GM23248 (cell line): ENCODE results near the gene TMEM60. TPM values are rescaled to one million over a fixed set of nuclear protein-coding genes. Genes with fewer than 3 reads are reported as not detected.

ENCODE experiments used
- DNase-seq: peaks from one replicate; pipeline ENCODE4 v3.0.0-alpha.2; 2015
- H2AFZ ChIP-seq: fragments of 200-600 bp; sonication (generic); 2 replicates; pipeline ENCODE4 v1.6.1; 2016; ENCODE audit warnings: antibody characterized with exemption
- H3F3A ChIP-seq: fragments of 200-600 bp; sonication (generic); 2 replicates; pipeline ENCODE4 v1.6.1; 2016; ENCODE audit warnings: mild to moderate bottlenecking, antibody characterized with exemption, mixed run types; ENCODE audit not compliant: insufficient read depth
- H3K27ac ChIP-seq: fragments of 200-600 bp; sonication (generic); 2 replicates; pipeline ENCODE4 v1.5.1; 2016; ENCODE audit warnings: mild to moderate bottlenecking
- H3K27me3 ChIP-seq: fragments of 200-600 bp; sonication (generic); replicated peaks from 2 replicates; pipeline ENCODE4 v1.6.1; 2016; ENCODE audit warnings: mild to moderate bottlenecking; ENCODE audit not compliant: insufficient read depth
- H3K36me3 ChIP-seq: fragments of 200-600 bp; sonication (generic); 2 replicates; pipeline ENCODE4 v1.6.1; 2016; ENCODE audit warnings: low read depth, mild to moderate bottlenecking
- H3K4me1 ChIP-seq: fragments of 200-600 bp; sonication (generic); 2 replicates; pipeline ENCODE4 v1.6.1; 2016; ENCODE audit warnings: mild to moderate bottlenecking; ENCODE audit not compliant: insufficient read depth
- H3K4me2 ChIP-seq: fragments of 200-600 bp; sonication (generic); one replicate; pipeline ENCODE4 v1.6.1; 2016; ENCODE audit warnings: mild to moderate bottlenecking; ENCODE audit not compliant: unreplicated experiment
- H3K4me3 ChIP-seq: fragments of 200-600 bp; sonication (generic); 2 replicates; pipeline ENCODE4 v1.5.1; 2016; ENCODE audit warnings: mild to moderate bottlenecking
- H3K79me2 ChIP-seq: fragments of 200-600 bp; sonication (generic); 2 replicates; pipeline ENCODE4 v1.6.1; 2016; ENCODE audit warnings: mild to moderate bottlenecking; ENCODE audit not compliant: insufficient read depth
- H3K9ac ChIP-seq: fragments of 200-600 bp; sonication (generic); 2 replicates; pipeline ENCODE4 v1.6.1; 2016; ENCODE audit warnings: mild to moderate bottlenecking
- H3K9me2 ChIP-seq: fragments of 200-600 bp; sonication (generic); 2 replicates; pipeline ENCODE4 v1.6.1; 2016; ENCODE audit warnings: mixed run types, mild to moderate bottlenecking, moderate library complexity; ENCODE audit not compliant: insufficient read depth
- H3K9me3 ChIP-seq: fragments of 200-600 bp; sonication (generic); one replicate; pipeline ENCODE4 v1.6.1; 2017; ENCODE audit warnings: low read depth
- H4K20me1 ChIP-seq: fragments of 200-600 bp; sonication (generic); 2 replicates; pipeline ENCODE4 v1.6.0; 2016; ENCODE audit not compliant: insufficient read depth
- EZH2 ChIP-seq: fragments of 200-600 bp; sonication (generic); IDR thresholded peaks from 2 replicates; pipeline ENCODE4 v1.6.1; 2018; ENCODE audit warnings: antibody characterized with exemption, mild to moderate bottlenecking; ENCODE audit not compliant: insufficient read depth, poor library complexity, severe bottlenecking
- EZH2phosphoT487 ChIP-seq: fragments of 200-600 bp; sonication (generic); IDR thresholded peaks from 2 replicates; pipeline ENCODE4 v1.6.1; 2018; ENCODE audit warnings: antibody characterized with exemption, moderate library complexity, mild to moderate bottlenecking, low read depth; ENCODE audit not compliant: insufficient read depth
- WGBS, 2 experiments: methylation state at CpG; one replicate each; pipeline ENCODE4 v1.1.6; 2015 to 2017; ENCODE audit warnings: low lambda C conversion rate in 2 of 2, low coverage in 1 of 2; ENCODE audit errors: missing lambda C conversion rate in 2 of 2; 5-methylcytosine and 5-hydroxymethylcytosine counted together
- in situ Hi-C: fragments of 300-500 bp; cut with MboI; formaldehyde crosslinking; loops from 2 replicates; pipeline ENCODE4 v1.15.0; 2020
- polyA plus RNA-seq: library from polyadenylated mRNA; unstranded; fragments of >200 nt; fragmentation: Nextera tagmentation; extraction: Ambion mirVana; gene quantifications from 2 replicates; pipeline ENCODE4 v1.2.1, GENCODE V29; 2016
- total RNA-seq: library from RNA; depleted of rRNA; stranded (reverse); fragments of >200 nt; shearing (Covaris generic); gene quantifications from 2 replicates; pipeline ENCODE4 v1.2.3, GENCODE V29; 2014

The TMEM60 gene
- total and polyA plus RNA-seq, 2 experiments from 2014 or later, result 17.7 to 28.9 TPM

DNA sequence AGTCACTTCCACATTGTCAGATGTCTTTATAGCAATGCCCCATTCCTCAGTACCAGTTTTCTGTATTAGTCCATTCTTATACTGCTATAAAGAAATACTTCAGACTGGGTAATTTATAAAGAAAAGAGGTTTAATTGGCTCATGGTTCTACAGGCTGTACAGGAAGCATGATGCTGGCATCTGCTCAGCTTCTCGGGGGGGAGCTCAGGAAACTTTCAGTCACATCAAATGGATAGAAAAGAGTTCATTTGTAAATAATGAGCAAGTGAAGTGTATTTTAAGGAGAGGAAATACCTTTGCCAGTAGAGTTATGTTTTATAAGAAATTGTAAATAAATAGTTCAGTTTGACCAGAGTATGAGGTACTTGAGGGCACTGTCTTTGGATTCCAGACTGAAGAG lies 50.5 kb downstream of the TMEM60 start:
- no peak for TF ChIP-seq EZH2
- no peak for TF ChIP-seq EZH2phosphoT487
- no peaks in the 10 kb centered on the region for H3K9me2 ChIP-seq
- H3K9ac ChIP-seq, result no peak overlapping the region
- no peak overlapping the region for H3K27ac ChIP-seq
- H3K4me1 ChIP-seq, result no peaks in the 10 kb centered on the region
- peaks cover 62% of the 10 kb centered on the region for H3K79me2 ChIP-seq
- H2AFZ ChIP-seq, result no peak overlapping the region
- H3F3A ChIP-seq, result no peaks in the 10 kb centered on the region
- no peak overlapping the region for H3K4me2 ChIP-seq
- in situ Hi-C loops, result no loop called here
- no peak for DNase-seq
- no peaks in the 10 kb centered on the region for H3K27me3 ChIP-seq
- 0 out of 2 replicates have a peak, but pooled peaks cover 7% of the 10 kb centered on the region for H3K36me3 ChIP-seq
- no peaks in the 10 kb centered on the region for H4K20me1 ChIP-seq
- H3K9me3 ChIP-seq, result no peaks in the 10 kb centered on the region
- no peak overlapping the region for H3K4me3 ChIP-seq
- 93 to 100% methylated on average over 1 of the region's 1 CpG for WGBS, 2 experiments

DNA sequence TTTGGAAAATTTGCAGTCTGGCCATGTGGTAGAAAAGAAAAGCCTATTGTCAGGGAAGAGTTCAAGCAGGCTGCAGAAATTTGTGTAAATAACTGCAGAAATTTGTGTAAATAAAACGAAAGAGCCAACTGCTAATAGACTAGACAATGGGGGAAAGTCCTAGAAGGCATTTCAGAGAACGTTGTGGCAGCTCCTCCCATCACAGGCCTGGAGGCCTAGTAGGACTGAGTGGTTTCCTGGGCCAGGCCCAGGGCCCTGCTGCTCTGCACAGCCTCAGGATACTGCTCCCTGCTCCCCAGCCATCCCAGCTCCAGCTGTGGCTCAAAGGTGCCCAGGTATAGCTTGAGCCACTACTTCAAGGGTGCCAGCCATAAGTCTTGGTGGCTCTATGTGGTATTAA lies 51.1 kb downstream of the TMEM60 start:
- no peak overlapping the region for H2AFZ ChIP-seq
- no peaks in the 10 kb centered on the region for H3K27me3 ChIP-seq
- in situ Hi-C loops, result no loop called here
- no peak overlapping the region for H3K9ac ChIP-seq
- H3K4me3 ChIP-seq, result no peak overlapping the region
- no peaks in the 10 kb centered on the region for H3K9me2 ChIP-seq
- H3F3A ChIP-seq, result no peaks in the 10 kb centered on the region
- H3K79me2 ChIP-seq, result peaks cover 63% of the 10 kb centered on the region
- H4K20me1 ChIP-seq, result no peaks in the 10 kb centered on the region
- H3K9me3 ChIP-seq, result no peaks in the 10 kb centered on the region
- WGBS, 2 experiments, result 40 to 64% methylated on average over 2 of the region's 2 CpGs
- DNase-seq, result no peak
- H3K4me2 ChIP-seq, result no peak overlapping the region
- no peak overlapping the region for H3K27ac ChIP-seq
- H3K4me1 ChIP-seq, result no peaks in the 10 kb centered on the region
- 0 out of 2 replicates have a peak, but pooled peaks cover 7% of the 10 kb centered on the region for H3K36me3 ChIP-seq
- no peak for TF ChIP-seq EZH2
- no peak for TF ChIP-seq EZH2phosphoT487

DNA sequence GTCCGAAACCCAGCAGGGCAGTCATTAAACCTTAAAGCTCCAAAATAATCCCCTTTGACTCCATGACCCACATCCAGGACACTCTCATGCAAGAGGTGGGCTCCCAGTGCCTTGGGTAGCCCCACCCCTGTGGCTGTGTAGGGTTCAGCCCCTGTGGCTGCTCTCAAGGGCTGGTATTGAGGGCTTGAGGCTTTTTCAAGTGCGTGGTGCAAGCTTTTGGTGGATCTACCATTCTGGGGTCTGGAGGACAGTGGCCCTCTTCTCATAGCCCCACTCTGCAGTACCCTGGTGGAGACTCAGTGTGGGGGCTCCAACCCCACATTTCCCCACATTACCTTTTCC lies 51.4 kb downstream of the TMEM60 start:
- H3K4me1 ChIP-seq, result no peaks in the 10 kb centered on the region
- TF ChIP-seq EZH2phosphoT487 (no peak), EZH2 (no peak)
- 100% methylated on average over 2 of the region's 2 CpGs for WGBS, 2 experiments
- in situ Hi-C loops, result no loop called here
- H2AFZ ChIP-seq, result no peak overlapping the region
- no peak overlapping the region for H3K27ac ChIP-seq
- H3K9me3 ChIP-seq, result no peaks in the 10 kb centered on the region
- H3K4me2 ChIP-seq, result no peak overlapping the region
- H3K27me3 ChIP-seq, result no peaks in the 10 kb centered on the region
- 0 out of 2 replicates have a peak, but pooled peaks cover 6% of the 10 kb centered on the region for H3K36me3 ChIP-seq
- H4K20me1 ChIP-seq, result no peaks in the 10 kb centered on the region
- no peaks in the 10 kb centered on the region for H3K9me2 ChIP-seq
- no peaks in the 10 kb centered on the region for H3F3A ChIP-seq
- H3K4me3 ChIP-seq, result no peak overlapping the region
- H3K9ac ChIP-seq, result no peak overlapping the region
- no peak for DNase-seq
- H3K79me2 ChIP-seq, result peaks cover 62% of the 10 kb centered on the region

DNA sequence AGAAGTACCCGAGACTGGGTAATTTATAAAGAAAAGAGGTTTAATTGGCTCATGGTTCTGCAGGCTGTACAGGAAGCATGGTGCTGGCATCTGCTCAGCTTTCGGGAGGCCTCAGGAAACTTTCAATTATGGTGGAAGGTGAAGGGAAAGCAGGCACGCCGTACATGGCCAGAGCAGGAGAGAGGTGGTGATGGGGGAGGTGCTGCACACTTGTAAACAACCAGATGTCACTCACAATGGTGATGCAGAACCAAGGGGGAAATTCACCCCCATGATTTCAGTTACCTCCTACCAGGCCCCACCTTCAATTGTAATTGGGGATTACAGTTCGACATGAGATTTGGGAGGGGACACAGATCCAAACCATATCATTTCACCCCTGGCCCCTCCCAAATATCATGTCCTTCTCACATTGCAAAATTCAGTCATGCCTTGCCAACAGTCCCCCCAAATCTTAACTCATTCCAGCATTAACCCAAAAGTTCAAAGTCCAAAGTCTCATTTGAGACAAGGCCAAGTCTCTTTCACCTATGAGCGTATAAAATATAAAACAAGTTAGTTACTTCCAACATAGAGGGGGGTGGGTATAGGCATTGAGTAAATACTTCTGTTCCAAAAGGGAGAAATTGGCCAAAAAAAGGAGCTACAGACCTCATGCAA lies 51.9 kb downstream of the TMEM60 start:
- no peaks in the 10 kb centered on the region for H4K20me1 ChIP-seq
- WGBS, 2 experiments, result 97 to 98% methylated on average over 6 of the region's 6 CpGs
- H2AFZ ChIP-seq, result no peak overlapping the region
- no peaks in the 10 kb centered on the region for H3K27me3 ChIP-seq
- H3K9me2 ChIP-seq, result no peaks in the 10 kb centered on the region
- H3F3A ChIP-seq, result no peaks in the 10 kb centered on the region
- no peaks in the 10 kb centered on the region for H3K9me3 ChIP-seq
- no peak for DNase-seq
- no peak overlapping the region for H3K4me3 ChIP-seq
- H3K4me2 ChIP-seq, result no peak overlapping the region
- 0 out of 2 replicates have a peak, but pooled peaks cover 3% of the 10 kb centered on the region for H3K36me3 ChIP-seq
- TF ChIP-seq EZH2phosphoT487 (no peak), EZH2 (no peak)
- H3K79me2 ChIP-seq, result peaks cover 57% of the 10 kb centered on the region
- H3K27ac ChIP-seq, result no peak overlapping the region
- in situ Hi-C loops, result no loop called here
- no peak overlapping the region for H3K9ac ChIP-seq
- no peaks in the 10 kb centered on the region for H3K4me1 ChIP-seq
